22Rv1 (cell line): ENCODE results near the gene IFT20.

Source experiments
- CTCF ChIP-seq: fragments of 450-650 bp; IDR thresholded peaks from 2 replicates; pipeline ENCODE4 v1.5.1; 2017; ENCODE audit warnings: mild to moderate bottlenecking
- ZFX ChIP-seq: fragments of 450-650 bp; IDR thresholded peaks from 2 replicates; pipeline ENCODE4 v1.6.1; 2017; ENCODE audit warnings: antibody characterized with exemption, borderline replicate concordance

DNA sequence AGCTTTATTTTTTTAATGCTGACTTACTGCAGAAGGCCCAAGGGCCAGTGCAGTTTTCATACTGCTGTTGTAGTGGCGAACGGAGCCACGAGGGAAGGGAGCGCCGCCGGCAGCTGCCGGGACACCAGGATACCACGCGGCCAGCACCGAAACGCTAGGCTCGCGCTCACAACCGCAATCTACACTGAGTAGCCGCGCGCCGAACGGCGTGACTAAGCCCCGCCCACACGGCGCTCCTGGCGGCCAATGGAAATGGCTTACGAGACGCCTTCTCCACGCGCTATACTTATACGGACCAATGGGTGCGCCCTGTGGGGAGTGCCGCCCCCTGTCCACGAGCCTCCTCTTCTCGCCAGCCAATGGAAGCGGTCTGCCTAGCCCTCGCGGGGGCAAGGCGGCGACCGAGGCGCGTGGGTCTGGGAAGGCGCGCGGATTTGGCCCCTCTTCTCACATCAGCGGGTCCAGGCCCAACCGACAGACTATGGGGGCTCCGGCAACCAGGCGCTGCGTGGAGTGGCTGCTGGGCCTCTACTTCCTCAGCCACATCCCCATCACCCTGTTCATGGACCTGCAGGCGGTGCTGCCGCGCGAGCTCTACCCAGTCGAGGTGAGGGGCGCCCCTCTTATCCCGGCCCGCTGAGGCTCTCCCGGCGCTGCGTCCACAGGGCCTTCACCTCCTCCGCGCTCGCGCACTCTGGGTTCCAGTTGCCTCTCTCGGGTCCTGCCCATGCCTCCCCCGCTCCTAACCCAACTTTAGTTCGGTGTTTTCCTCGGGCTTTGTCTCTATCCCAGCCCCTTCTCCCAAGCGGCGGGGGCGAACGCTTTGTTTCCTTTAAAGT is 16.3 kb downstream of the IFT20 start, which contains the start of gene TMEM97:
- TF ChIP-seq CTCF = no peak
- no peak for TF ChIP-seq ZFX
